ENCODE data around the gene NCOA5.
"Not testable (repeated sequence)": the region's sequence is repeated elsewhere in the genome, so short reads cannot be mapped to it uniquely, and the experiment has no call there.

Gene NCOA5

GRCh38 chr20:46121184-46121930 lies 31.6 kb upstream of the NCOA5 start:
- DNase-seq (ENCODE audit: low spot score), result no peak
- FAIRE-seq, result no peak

DNA sequence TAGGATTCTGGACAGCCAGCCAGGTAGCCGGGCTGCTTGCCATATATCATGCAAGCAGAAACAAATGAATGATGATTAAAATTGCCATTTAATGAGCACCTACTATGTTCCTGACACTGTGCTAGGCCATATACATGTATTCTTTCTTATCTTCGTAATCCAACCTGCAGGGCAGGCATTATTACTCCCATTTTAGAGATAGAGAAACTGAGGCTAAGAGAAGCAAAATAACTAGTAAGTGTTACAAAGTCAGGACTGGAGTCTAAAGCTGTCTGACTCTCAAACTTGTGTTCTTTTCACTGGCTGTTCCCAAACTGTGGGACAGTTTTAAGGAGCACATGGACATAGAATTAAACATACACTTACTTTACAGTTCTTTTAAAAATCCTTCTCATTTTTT lies 30.4 kb upstream of the NCOA5 start:
- DNase-seq (ENCODE audit: low spot score) (no peak), FAIRE-seq (no peak)

- FAIRE-seq (no peak), DNase-seq (ENCODE audit: low spot score) (no peak)
Measured at GRCh38 chr20:46119547-46119946, 29.8 kb upstream of the NCOA5 start.

DNA sequence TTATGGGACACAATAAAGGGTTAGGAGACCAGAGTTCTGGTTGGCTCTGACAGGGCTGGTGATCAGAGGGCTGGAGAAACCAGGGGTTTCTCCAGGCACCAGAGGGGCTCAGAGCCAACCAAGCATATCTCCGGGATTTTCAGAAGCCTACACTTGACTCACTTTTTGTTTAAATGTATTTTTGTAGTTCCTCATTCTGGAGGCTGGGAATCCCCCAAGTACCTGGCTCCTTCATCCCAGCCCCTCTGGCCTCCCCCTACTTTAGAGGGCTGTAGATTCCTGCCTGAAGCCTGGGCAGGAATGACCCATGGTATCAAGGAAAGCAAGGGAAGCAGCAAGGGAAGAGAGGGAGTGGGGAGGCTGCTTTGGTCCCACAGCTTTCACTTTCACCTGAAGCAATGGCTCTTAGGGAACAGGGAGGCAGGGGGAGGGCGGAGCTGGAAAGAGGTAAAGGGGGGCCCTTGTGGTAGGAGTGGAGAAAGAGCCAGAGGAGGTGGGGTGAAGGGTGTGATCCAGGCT lies 29.3 kb upstream of the NCOA5 start:
- FAIRE-seq (no peak), DNase-seq (ENCODE audit: low spot score) (peak; percentile 41)

DNA sequence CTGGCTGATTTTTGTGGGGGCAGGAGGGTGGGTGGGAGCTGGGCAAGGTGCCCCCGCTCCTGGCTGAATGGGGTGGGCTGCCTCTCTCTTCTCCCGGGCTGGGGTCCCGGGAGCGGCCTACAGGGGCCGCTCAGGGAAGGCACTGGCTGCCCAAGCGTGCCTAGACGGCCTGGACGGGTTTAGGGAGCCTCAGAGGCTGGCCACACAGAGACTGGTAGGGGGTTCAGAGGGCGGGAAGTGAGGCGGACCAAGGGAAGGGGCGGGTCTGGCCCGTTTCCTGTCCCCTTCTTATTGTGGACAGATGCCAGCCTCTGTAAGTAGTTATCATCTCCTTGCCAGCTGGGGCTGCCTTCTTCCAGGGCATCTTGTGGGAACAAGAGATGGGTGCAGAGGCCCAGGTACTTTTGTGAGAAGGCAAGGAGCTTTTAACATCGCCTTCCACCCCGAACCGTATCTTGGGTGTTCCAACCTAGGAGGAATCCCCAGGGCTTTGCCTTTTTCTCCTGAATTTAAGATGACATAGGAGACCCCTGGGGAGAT lies 28.8 kb upstream of the NCOA5 start:
- DNase-seq (ENCODE audit: low spot score) (peak; percentile 37), FAIRE-seq (no peak)

DNA sequence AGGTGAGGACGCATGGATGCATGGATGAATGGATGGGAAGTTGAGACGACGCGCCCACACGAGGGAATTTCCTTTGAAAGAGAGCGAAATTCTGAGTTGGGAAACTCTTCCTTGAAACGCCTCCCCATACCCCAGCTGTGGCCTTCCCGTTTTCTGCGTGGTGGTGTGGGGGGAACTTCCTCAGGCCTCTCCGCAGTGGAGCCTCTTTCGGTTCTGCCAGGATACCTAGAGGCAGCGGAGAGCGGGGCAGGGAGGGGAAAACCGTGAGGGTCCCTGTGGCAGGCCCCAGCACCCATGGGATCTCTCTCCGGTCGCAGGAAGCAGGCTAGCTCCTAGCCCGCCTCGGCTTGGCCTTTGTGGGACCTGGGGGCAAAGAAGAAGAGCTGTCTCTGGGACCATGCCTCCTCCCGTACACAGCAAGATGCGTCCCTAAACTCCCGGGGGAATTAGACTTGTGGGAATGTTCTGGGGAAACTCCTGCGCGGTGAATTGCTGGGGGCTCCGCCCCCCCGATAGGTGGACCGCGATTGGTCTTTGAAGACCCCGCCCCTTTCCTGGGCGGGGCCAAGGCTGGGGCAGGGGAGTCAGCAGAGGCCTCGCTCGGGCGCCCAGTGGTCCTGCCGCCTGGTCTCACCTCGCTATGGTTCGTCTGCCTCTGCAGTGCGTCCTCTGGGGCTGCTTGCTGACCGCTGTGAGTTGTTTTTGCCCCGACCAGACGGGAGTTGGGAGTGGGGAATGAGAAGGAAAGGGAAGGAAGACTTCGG lies 28.1 kb upstream of the NCOA5 start, which contains the start of gene CD40:
Gene CD40, plus strand, starts transcription at position 611 of the 764 bp plus-strand sequence. Its CDS starts 30 bp downstream, at position 641.
- FAIRE-seq, result no peak
- DNase-seq (ENCODE audit: low spot score), result peak; percentile 70

DNA sequence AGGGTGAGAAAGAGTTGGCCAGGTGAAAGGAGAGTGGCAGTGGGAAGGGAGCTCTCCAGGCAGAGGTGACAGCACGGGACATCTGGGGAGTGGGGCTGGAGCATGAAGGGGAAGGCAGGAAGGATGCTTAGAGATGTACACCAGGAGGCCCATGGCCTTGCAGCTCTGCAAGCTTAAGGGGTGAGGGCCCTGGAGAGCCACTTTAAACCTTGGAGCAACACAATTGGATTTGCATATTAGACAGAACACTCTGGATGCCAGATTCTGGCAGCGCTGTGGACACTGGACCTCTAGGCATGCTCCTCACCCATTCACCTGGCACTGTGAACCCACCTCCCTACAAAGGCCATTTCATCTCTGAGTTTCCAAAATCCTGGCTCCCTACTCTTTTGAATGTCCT lies 24.7 kb upstream of the NCOA5 start:
- FAIRE-seq (no peak), DNase-seq (ENCODE audit: low spot score) (no peak)

- DNase-seq (ENCODE audit: low spot score) (no peak), FAIRE-seq (no peak)
Measured at GRCh38 chr20:46113113-46113470, 23.3 kb upstream of the NCOA5 start.

DNA sequence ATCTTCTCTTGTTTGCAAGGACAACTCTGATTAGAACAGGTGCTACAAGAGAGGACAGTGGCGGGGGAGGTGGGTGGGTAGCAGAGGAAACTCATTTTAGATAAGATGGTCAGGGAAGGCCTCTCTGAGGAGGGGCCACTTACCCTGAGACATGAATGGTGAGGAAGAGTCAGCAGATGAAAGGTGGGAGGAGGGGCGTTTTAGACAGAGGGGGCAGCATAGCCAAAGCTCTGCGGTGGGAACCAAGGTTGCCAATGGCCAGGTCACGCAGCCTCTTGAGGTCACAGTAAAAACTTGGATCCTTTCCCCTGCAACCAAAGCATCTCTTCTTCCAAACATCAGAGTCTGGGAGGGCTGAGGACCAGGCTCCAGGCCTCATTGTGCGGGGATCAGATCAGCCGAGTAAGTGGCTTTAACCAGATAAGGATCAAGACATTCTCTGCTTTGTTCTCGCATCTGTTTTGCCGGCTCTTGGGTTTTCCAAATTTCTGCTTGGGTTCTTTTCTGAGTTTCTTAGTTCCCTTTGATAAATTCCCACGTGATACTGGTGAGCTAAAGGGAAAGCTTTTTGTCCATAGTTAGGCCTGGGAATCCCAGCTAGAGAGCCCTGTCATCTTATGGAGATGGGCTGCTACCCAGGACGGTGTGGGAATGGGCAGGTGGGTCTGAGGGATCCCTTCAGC lies 22.8 kb upstream of the NCOA5 start:
- DNase-seq (ENCODE audit: low spot score), result no peak
- FAIRE-seq, result no peak

DNA sequence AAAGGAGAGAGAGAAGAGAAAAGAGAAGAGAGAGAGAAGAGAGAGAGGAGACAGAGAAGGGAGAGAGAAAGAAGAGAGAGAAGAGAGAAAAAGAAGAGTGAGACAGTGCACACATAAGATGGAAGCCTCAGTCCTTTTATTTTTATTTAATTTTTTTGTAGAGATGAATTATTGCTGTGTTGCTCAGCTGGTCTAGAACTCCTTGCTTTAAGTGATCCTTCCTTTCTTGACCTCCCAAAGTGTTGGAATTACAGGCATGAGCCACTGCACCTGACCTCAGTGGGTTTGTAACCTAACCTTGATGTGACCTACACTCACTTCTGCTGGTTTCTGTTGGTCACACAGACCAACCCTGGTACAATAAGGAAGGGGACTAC lies 22.1 kb upstream of the NCOA5 start:
- FAIRE-seq, result no peak
- no peak for DNase-seq (ENCODE audit: low spot score)

- DNase-seq (ENCODE audit: low spot score), result no peak
- FAIRE-seq, result no peak
Measured at GRCh38 chr20:46111028-46111835, 21.5 kb upstream of the NCOA5 start.

GRCh38 chr20:46108976-46109375 lies 19.2 kb upstream of the NCOA5 start:
- FAIRE-seq (no peak), DNase-seq (ENCODE audit: low spot score) (no peak)

- DNase-seq (ENCODE audit: low spot score) (no peak), FAIRE-seq (no peak)
Measured at GRCh38 chr20:46108435-46108841, 18.7 kb upstream of the NCOA5 start.

DNA sequence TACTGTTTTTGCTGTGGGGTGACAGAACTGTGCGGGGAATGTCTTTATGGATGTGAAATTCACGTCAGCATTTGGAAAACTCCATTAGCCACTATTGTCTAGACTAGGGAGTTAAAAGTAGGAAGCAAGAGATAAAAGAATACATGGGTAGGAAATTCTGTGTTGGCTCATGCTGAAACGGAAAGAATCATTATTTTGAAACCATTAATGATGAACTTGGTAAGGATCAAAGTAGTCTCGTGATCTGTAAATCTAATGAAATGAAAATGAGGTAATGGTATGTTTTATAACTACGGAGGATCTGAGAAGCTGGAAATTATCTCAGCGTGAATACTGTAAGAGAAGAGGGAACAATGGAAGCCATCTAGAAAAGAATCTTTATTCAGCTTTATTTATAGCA lies 17.3 kb upstream of the NCOA5 start:
- DNase-seq (ENCODE audit: low spot score), result no peak
- no peak for FAIRE-seq

GRCh38 chr20:46104262-46104661 lies 14.5 kb upstream of the NCOA5 start:
- FAIRE-seq, result no peak

DNA sequence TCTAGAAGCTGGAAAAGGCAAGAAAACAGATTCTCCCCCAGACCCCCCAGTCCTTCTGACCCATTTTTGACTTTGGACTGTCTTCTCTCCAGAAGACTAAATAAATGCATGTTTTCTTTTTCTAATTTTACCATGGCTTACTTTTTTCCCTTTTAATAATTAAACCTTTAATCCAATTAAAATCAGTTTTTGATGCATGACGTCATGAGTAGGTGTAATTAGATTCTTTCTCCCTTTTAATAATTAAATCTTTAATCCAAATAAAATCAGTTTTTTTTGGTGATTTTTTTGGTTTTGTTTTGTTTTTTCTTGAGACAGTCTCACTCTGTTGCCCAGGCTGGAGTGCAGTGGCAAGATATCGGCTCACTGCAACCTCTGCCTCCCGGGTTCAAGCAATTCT lies 13.2 kb upstream of the NCOA5 start:
- FAIRE-seq, result no peak

More at GRCh38 chr20:46104262-46104661, 14.5 kb upstream of the NCOA5 start:
- DNase-seq (ENCODE audit: low spot score), result no peak

DNA sequence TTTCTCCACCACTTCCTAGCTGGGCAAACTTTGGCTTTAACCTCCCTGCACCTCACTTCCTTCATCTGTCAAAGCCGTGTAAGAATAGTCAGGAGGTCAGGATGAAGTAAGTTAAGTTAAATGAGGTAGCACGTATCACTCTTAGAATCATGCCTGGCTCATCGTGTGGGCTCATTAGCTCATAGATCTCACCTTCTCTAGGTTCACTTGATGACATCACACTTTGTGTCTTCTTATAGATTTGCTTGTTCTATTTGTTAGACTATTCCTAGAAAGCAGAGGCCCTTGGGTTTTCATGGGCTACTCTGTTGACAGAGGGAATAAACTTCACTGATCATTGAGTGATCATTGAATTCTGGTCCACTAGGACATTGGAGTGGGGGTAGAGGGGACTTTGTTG lies 12.2 kb upstream of the NCOA5 start:
- FAIRE-seq (no peak), DNase-seq (ENCODE audit: low spot score) (no peak)

More for the DNA sequence above, 13.2 kb upstream of the NCOA5 start:
- DNase-seq (ENCODE audit: low spot score), result no peak

- FAIRE-seq, result no peak
- DNase-seq (ENCODE audit: low spot score), result no peak
Measured at GRCh38 chr20:46100988-46101387, 11.2 kb upstream of the NCOA5 start.

DNA sequence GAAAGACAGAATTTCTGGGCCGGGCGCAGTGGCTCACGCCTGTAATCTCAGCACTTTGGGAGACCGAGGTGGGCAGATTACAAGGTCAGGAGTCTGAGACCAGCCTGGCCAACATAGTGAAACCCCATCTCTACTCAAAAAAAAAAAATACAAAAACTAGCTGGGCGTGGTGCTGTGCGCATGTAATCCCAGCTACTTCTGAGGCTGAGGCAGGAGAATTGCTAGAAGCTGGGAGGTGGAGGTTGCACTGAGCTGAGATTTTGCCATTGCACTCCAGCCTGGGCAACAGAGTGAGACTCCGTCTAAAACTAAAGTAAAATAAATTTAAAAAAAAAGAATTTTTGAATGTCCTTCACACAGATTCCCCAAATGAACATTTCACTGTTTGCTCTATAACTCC lies 10.7 kb upstream of the NCOA5 start:
- FAIRE-seq; DNase-seq (ENCODE audit: low spot score): not testable (repeated sequence)

DNA sequence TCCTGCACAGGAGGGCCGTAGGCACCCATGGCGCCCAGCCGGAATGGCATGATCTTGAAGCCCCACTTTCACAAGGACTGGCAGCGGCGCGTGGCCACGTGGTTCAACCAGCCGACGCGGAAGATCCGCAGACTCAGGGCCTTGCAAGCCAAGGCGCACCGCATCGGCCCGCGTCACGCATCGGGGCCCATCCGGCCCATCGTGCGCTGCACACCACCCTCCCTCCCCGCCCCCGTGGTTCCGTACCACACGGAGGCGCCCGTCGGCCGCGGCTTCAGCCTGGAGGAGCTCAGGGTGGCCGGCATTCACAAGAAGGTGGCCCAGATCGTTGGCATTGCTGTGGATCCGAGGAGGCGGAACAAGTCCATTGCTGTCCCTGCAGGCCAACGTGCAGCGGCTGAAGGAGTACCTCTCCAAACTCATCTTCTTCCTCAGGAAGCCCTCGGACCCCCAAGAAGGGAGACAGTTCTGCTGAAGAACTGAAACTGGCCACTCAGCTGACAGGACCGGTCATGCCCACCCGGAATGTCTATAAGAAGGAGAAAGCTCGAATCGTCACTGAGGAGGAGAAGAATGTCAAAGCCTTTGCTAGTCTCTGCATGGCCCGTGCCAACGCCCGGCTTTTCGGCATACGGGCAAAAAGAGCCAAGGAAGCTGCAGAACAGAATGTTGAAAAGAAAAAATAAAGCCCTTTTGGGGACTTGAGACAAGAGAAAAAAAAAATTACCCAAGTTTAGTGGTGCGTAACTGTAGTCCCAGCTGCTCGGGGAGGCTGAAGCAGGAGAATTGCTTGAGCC lies 9.9 kb upstream of the NCOA5 start:
- DNase-seq (ENCODE audit: low spot score), result no peak
- FAIRE-seq, result no peak

All from RCC 7860 (cell line).